K562 (cell line): ENCODE data around the gene CELSR2. TPM values are rescaled to one million over a fixed set of nuclear protein-coding genes. Genes with fewer than 3 reads are reported as not detected.

Experiments
- ATAC-seq: fragments of 200-7000 bp; cut with Tn5 transposase; 3 replicates; pipeline ENCODE4 v1.9.1; 2020; ENCODE audit warnings: moderate library complexity
- BruUV-seq: library from RNA; stranded (reverse); fragments of 400-500 nt; replicated peaks from 2 replicates; lab custom pipeline; 2021; lab: Mats Ljungman, UMichigan
- CTCF ChIA-PET: fragments of 300-600 bp; formaldehyde crosslinking; extraction: SDS; loops from one replicate; lab custom pipeline; 2021; ENCODE audit warnings: low intra/inter-chr PET ratio; lab: Yijun Ruan, JAX
- POLR2A ChIA-PET: fragments of 300-600, 350-650 bp; sonication (Branson Sonifier 250); formaldehyde crosslinking; extraction: SDS; loops from one replicate; lab custom pipeline; 2021; ENCODE audit warnings: antibody characterized with exemption, inconsistent platforms; lab: Yijun Ruan, JAX
- DNase-seq, 4 experiments: peaks; one replicate each; pipeline versions ENCODE4 v3.0.0 to v3.0.0-alpha.2; 2011 to 2018; ENCODE audit warnings: low spot score in 3 of 4, mixed read lengths in 3 of 4; ENCODE audit errors: extremely low read depth in 1 of 4
- FAIRE-seq: peaks from 2 replicates; lab custom pipeline; 2011; peaks lifted over from hg19 to GRCh38; lab: Jason Lieb, UNC
- H2AFZ ChIP-seq: 2 replicates; pipeline ENCODE4 v1.6.0; 2011; ENCODE audit warnings: low read depth, low read length, control low read depth, inconsistent platforms
- H3K27ac ChIP-seq: fragments of 200-600 bp; 3 replicates; pipeline ENCODE4 v1.8.0; 2011; ENCODE audit warnings: low read depth, mild to moderate bottlenecking, control low read depth, inconsistent platforms, low read length, moderate library complexity, mixed read lengths; ENCODE audit errors: extremely low read depth
- H3K27me3 ChIP-seq, 2 experiments: fragments of 300-600 bp in 1 of 2; 2 replicates in 1 of 2; 3 replicates in 1 of 2; pipeline versions ENCODE4 v1.6.0 to v1.8.0; 2011; ENCODE audit warnings: inconsistent platforms in 2 of 2, low read length in 2 of 2, mild to moderate bottlenecking in 1 of 2, mixed read lengths in 1 of 2, moderate library complexity in 1 of 2; ENCODE audit not compliant: control insufficient read depth in 2 of 2, insufficient read depth in 2 of 2
- H3K36me3 ChIP-seq: fragments of 300-600 bp; 3 replicates; pipeline ENCODE4 v1.8.0; 2011; ENCODE audit warnings: mild to moderate bottlenecking, low read length, inconsistent platforms; ENCODE audit not compliant: control insufficient read depth, insufficient read depth
- H3K4me1 ChIP-seq, 2 experiments: fragments of 200-600 bp in 1 of 2; replicated peaks in 1 of 2; 2 replicates in 1 of 2; 3 replicates in 1 of 2; pipeline versions ENCODE4 v1.5.1 to v1.8.0; 2011; ENCODE audit warnings: inconsistent platforms in 2 of 2, low read length in 2 of 2, mild to moderate bottlenecking in 1 of 2, mixed read lengths in 1 of 2, moderate library complexity in 1 of 2; ENCODE audit not compliant: control insufficient read depth in 2 of 2, insufficient read depth in 2 of 2
- H3K4me2 ChIP-seq: 2 replicates; pipeline ENCODE4 v1.6.1; 2011; ENCODE audit warnings: low read length, control low read depth, inconsistent platforms, mixed read lengths; ENCODE audit not compliant: insufficient read depth
- H3K4me3 ChIP-seq: fragments of 200-600 bp; sonication (generic), shearing (Covaris generic); 2 replicates; pipeline ENCODE4 v1.5.1; 2016; ENCODE audit warnings: control low read depth, inconsistent platforms
- H3K79me2 ChIP-seq: fragments of 200-600 bp; 3 replicates; pipeline ENCODE4 v1.8.0; 2011; ENCODE audit warnings: low read length, inconsistent platforms; ENCODE audit not compliant: control insufficient read depth, insufficient read depth
- H3K9ac ChIP-seq, 2 experiments: 2 replicates each; pipeline versions ENCODE4 v1.6.0 to v1.6.1; 2011; ENCODE audit warnings: low read depth in 2 of 2, low read length in 2 of 2, control low read depth in 1 of 2, inconsistent platforms in 1 of 2, mild to moderate bottlenecking in 1 of 2, mixed read lengths in 1 of 2; ENCODE audit not compliant: insufficient read depth in 1 of 2
- H3K9me1 ChIP-seq: one replicate; pipeline ENCODE4 v1.6.0; 2011; ENCODE audit warnings: inconsistent platforms, mild to moderate bottlenecking, low read length, moderate library complexity; ENCODE audit not compliant: control insufficient read depth, insufficient read depth
- H3K9me3 ChIP-seq: replicated peaks from 2 replicates; pipeline ENCODE4 v1.5.1; 2011; ENCODE audit warnings: low read depth, low read length, inconsistent platforms; ENCODE audit not compliant: control insufficient read depth, insufficient read depth
- H4K20me1 ChIP-seq: replicated peaks from 2 replicates; pipeline ENCODE4 v1.6.1; 2011; ENCODE audit warnings: low read length, inconsistent platforms, mixed read lengths; ENCODE audit not compliant: control insufficient read depth, insufficient read depth
- HNRNPL ChIP-seq: fragments of 200-400 bp; formaldehyde crosslinking; IDR thresholded peaks from 2 replicates; pipeline ENCODE4 v1.6.1; 2017; ENCODE audit warnings: low read depth, mild to moderate bottlenecking, low read length
- PCBP1 ChIP-seq: fragments of 200-400 bp; formaldehyde crosslinking; IDR thresholded peaks from 2 replicates; pipeline ENCODE4 v1.6.1; 2018; ENCODE audit warnings: mild to moderate bottlenecking, low read depth, low read length; ENCODE audit not compliant: poor library complexity, severe bottlenecking
- ZNF584 ChIP-seq: fragments of 200-800 bp; sonication (Bioruptor generic); IDR thresholded peaks from 2 replicates; pipeline ENCODE4 v1.6.1; 2016; ENCODE audit warnings: low read depth, mild to moderate bottlenecking, missing genetic modification characterization, missing compliant biosample characterization
- WGBS: fragments of 100-300 bp; shearing (Covaris generic); methylation state at CpG from one replicate; pipeline ENCODE4 v1.1.6; 2016; ENCODE audit warnings: low coverage, mixed read lengths; ENCODE audit not compliant: insufficient coverage; ENCODE audit errors: missing lambda C conversion rate; 5-methylcytosine and 5-hydroxymethylcytosine counted together
- in situ Hi-C: fragments of 300-500 bp; cut with MboI; formaldehyde crosslinking; loops from 4 replicates; pipeline ENCODE4 v1.15.0; 2018; ENCODE audit warnings: inconsistent platforms, mixed read lengths
- intact Hi-C: fragments of 100-400 bp; cut with micrococcal nuclease; formaldehyde crosslinking; loops from 2 replicates; pipeline ENCODE4 v1.14.2; 2022
- polyA plus RNA-seq, 8 experiments: library from polyadenylated mRNA; depleted of rRNA in 4 of 8; stranded (reverse) in 5 of 8; unstranded in 3 of 8; fragments of >200 nt; fragmentation: Nextera tagmentation in 2 of 8; fragmentation: Illumina TruSeq in 1 of 8; extraction: Ambion mirVana in 2 of 8; extraction: Trizol in 1 of 8; gene quantifications; 2 replicates each; pipeline versions ENCODE4 v1.2.1 to v1.2.3, GENCODE V29; 2011 to 2014; ENCODE audit warnings: inconsistent platforms in 1 of 8, missing spikeins in 1 of 8
- total RNA-seq, 7 experiments: library from RNA; depleted of rRNA in 6 of 7; stranded (reverse); fragments of >200 nt in 6 of 7; fragmentation: Illumina TruSeq in 2 of 7; extraction: Trizol in 2 of 7; gene quantifications; 2 replicates each; pipeline versions ENCODE4 v1.2.1 to v1.2.3, GENCODE V29; 2011 to 2021; ENCODE audit warnings: low replicate concordance in 1 of 7

Gene CELSR2
- total and polyA plus RNA-seq, 9 of the 15 experiments (the other 6 are each of a cell fraction or from before 2014, with no cell fraction given): 0.31 to 21.9 (median 4.2) TPM

- no peaks in the 10 kb centered on the region for H4K20me1 ChIP-seq
- H3K9me3 ChIP-seq: no peaks in the 10 kb centered on the region
- H3K4me1 ChIP-seq: peaks cover 0 to 37% of the 10 kb centered on the region in 2 experiments; a peak in 2 of 5 replicates
- no peak overlapping the region for H3K4me2 ChIP-seq
- in situ Hi-C loops: loop anchor here (5.0 kb wide), 2 partner anchors 139 to 269 kb away; no protein-coding TSS in a partner anchor
- BruUV-seq: no TSS peak
- H3K27me3 ChIP-seq: no peaks in the 10 kb centered on the region
- no peak for DNase-seq
- H2AFZ ChIP-seq: no peak overlapping the region
- intact Hi-C loops: loop anchor here (1.0 to 10.0 kb wide), 4 partner anchors 62 to 269 kb away; partner anchors contain the start of gene ELAPOR1
- peaks cover 45% of the 10 kb centered on the region; the same call in 2 of the 3 replicates for H3K36me3 ChIP-seq
- WGBS: 48% methylated on average over 10 of the region's 12 CpGs
- CTCF ChIA-PET: interaction anchor here (0.6 to 5.5 kb wide), 6 partner anchors 10 to 269 kb away, joined by 3 to 91 read pairs (median 16); partner anchors contain the start of gene SORT1
- no peak overlapping the region for H3K27ac ChIP-seq
- POLR2A ChIA-PET: interaction anchor here (1.0 to 1.4 kb wide), 2 partner anchors 19 to 135 kb away, joined by 3 to 9 read pairs; partner anchors contain the start of genes PSRC1 and SORT1
- peak; percentile 14 for ATAC-seq
- TF ChIP-seq ZNF584 (CRISPR knock-in tag): no peak
- peak; percentile 73; the same call in 1 of the 2 replicates for TF ChIP-seq HNRNPL
- peak; percentile 46 for TF ChIP-seq PCBP1
- no peak for FAIRE-seq
- H3K4me3 ChIP-seq: no peak overlapping the region
- no peaks in the 10 kb centered on the region for H3K9me1 ChIP-seq
- H3K9ac ChIP-seq: no peak overlapping the region
- H3K79me2 ChIP-seq: no peaks in the 10 kb centered on the region
These were observed 13.9 kb downstream of the CELSR2 start for GRCh38 chr1:109263234-109263596.
